Stimulated activated effector memory CD8-positive, alpha-beta T cell treated with anti-CD3 and anti-CD28 coated beads, Interleukin-12 subunit alpha, Interleukin-12 subunit beta, amount 100 ng/mL, for 72 hours (primary cell): ENCODE data around the gene PPP1R15B.

ENCODE experiments used
- ATAC-seq: fragments of 150-1000 bp; cut with Tn5 transposase; 2 replicates; pipeline ENCODE4 v1.10.0; 2021
- DNase-seq, 2 donors: peaks; one replicate each; pipeline ENCODE4 v3.0.0; 2021 to 2022; ENCODE audit warnings: low spot score in 2 of 2
- H3K27ac Mint-ChIP-seq: one replicate; pipeline ENCODE4 v1.8.0; 2022; ENCODE audit warnings: mild to moderate bottlenecking, mixed read lengths
- H3K36me3 Mint-ChIP-seq: one replicate; pipeline ENCODE4 v1.8.0; 2022; ENCODE audit warnings: mild to moderate bottlenecking, mixed read lengths
- H3K4me1 Mint-ChIP-seq: one replicate; pipeline ENCODE4 v1.8.0; 2022; ENCODE audit warnings: mixed read lengths
- H3K4me3 Mint-ChIP-seq: one replicate; pipeline ENCODE4 v1.8.0; 2022; ENCODE audit warnings: mild to moderate bottlenecking, mixed read lengths
- H3K9me3 Mint-ChIP-seq: one replicate; pipeline ENCODE4 v1.8.0; 2022; ENCODE audit warnings: mixed read lengths

Gene PPP1R15B

GRCh38 chr1:204377800-204378668 lies 33.6 kb downstream of the PPP1R15B start:
- Mint-ChIP-seq H3K36me3 (no peaks in the 10 kb centered on the region), H3K4me3 (peak overlapping the region; percentile 87), H3K27ac (peak overlapping the region; percentile 86), H3K9me3 (no peaks in the 10 kb centered on the region), H3K4me1 (peaks cover 12% of the 10 kb centered on the region)
- DNase-seq (peak; percentile 43 to 70), ATAC-seq (peak; percentile 75)

DNA sequence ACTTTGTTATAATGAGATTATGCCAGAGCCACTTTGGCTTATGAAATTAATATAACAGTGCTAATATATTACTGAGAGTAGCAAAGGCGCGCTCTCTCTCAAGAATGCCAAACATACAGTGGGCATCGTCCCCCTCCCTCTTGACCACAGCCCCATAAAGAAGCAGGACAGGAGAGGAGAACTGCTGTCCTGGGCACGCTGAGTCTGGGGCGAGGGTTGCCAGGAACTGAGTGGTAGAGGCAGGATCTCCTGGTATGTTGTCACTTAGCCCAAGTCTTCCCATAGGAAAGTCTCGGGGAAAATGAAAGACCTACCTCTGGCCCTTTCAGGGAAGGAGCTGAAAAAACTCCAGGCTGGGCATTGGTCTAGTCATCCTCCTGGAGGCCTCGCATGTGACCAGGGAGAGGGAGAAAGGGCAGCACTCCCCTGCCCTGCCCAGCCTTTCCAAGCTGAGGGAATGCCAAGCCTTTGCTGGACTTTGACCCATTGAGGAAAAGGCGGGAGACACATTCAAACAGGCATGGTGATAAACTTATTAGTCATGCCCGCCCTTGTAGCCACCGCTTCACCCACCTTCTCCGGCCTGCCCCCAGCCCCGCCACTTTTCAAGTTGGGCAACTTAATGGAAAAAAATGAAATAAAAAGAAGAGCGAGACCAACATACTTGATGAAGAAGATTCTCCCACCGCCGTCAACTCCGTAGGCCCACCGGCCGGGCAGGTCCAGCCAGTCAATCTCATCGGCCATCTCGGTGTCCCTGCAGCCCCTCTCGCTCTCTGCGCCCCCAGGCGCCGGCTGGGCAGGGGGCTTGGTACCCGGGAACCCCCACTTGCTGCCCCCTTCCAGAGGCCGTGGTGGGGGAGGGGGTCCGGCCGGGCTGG lies 34.5 kb downstream of the PPP1R15B start:
- peaks cover 12% of the 10 kb centered on the region for H3K4me1 Mint-ChIP-seq
- ATAC-seq (no peak), DNase-seq (no peak)
- H3K36me3 Mint-ChIP-seq = no peaks in the 10 kb centered on the region
- no peak overlapping the region for H3K27ac Mint-ChIP-seq
- H3K9me3 Mint-ChIP-seq = no peaks in the 10 kb centered on the region
- H3K4me3 Mint-ChIP-seq = peak overlapping the region; percentile 87

DNA sequence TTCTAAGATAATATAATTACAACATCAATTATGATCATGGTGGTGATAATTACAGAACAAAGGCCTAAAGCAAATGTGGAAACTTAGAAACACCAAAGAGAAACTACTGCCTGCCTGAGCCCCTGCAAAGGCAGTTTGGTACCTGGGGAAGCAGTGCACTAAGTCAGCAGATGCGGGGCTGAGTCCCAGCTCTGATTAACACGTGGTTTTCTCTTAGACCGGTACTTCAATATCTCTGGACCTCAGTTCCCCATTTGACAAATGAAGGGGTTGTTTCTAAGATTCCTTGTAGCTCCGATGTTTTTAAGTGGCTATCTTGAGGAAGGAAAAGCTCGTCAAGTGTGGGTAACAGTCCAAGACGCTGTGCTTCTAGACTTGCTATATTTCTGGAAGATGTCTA lies 35.2 kb downstream of the PPP1R15B start:
- H3K9me3 Mint-ChIP-seq = no peaks in the 10 kb centered on the region
- no peak for ATAC-seq
- no peak overlapping the region for H3K4me3 Mint-ChIP-seq
- H3K27ac Mint-ChIP-seq = no peak overlapping the region
- no peaks in the 10 kb centered on the region for H3K36me3 Mint-ChIP-seq
- peaks cover 12% of the 10 kb centered on the region for H3K4me1 Mint-ChIP-seq
- DNase-seq = no peak

DNA sequence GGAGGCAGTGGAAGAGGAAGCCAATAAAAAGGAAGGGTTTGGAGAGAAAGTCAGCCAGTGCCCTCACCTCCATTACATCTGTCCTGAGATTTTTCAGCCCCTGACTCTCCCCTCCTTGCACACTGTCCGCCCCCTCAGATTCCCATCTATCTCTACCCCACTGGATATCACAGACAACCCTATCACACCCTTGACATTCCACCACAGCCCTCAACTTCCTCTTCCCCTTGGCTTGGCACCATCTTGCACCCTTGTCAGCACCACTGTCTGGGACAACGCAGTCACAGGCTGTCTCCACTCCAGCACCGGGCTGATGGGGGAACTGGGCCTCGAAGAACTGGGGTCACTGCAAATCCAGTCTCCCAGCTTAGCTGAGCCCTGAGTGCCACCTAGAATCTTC lies 37.7 kb downstream of the PPP1R15B start:
- Mint-ChIP-seq H3K9me3 (no peaks in the 10 kb centered on the region), H3K4me1 (peaks cover 12% of the 10 kb centered on the region), H3K27ac (no peak overlapping the region), H3K4me3 (no peak overlapping the region), H3K36me3 (no peaks in the 10 kb centered on the region)
- DNase-seq (no peak), ATAC-seq (no peak)

DNA sequence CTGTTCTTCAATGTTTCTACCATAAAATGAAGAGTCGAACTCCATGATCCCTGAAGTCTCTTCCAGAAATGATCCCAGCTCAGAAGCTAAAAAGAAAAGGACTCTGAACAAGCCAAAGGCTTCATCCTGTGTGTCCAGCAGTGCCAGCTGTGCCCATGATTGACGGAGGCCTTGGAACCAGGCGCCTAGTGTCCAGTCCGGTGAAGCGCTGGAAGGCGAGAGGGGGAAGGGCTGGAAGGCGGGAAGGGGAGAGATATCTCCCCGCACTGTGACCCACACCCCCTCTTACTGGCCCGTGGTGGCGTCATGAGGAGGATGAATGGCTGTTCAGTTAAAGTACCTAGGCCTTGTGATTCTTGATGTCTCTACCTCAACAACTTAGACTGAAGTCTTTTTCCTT lies 41.4 kb downstream of the PPP1R15B start:
- DNase-seq = no peak
- H3K9me3 Mint-ChIP-seq = no peaks in the 10 kb centered on the region
- H3K4me3 Mint-ChIP-seq = no peak overlapping the region
- H3K27ac Mint-ChIP-seq = no peak overlapping the region
- H3K4me1 Mint-ChIP-seq = peaks cover 18% of the 10 kb centered on the region
- ATAC-seq = no peak
- H3K36me3 Mint-ChIP-seq = no peaks in the 10 kb centered on the region

DNA sequence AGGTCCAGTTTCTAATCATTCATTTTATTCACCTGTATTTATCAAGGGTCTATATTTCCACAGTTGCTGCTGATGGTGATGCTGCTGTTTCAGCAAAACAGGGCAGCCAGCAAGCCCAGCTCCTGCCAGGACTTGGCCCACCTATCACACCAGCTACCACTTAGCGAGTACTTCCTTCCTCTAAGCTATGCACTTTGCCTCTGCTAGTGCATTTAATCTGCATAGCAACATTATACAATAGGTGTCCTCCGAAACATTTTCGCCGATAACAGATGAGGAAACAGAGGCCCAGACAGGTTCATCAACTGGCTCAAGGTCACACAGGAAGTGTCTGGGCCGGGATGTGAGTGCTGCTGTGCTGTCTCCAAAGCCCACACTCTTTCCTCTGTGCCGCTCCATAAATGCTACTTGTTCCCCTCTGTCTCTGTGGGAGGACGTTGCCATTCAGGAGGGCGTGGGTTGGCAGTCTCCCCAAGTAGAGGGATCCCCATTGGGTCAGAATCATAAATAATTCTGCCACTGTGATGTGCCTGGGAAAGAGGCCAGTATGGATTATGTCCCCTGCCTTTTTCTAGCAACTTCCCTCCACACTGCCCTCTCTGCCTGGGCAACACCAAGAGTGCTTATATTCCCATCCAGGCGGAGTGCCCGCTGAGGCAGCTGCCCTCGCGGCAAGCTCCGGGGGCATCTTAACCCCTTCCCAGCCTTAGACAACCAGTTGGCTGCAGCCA lies 42.5 kb downstream of the PPP1R15B start:
- ATAC-seq (no peak), DNase-seq (no peak)
- Mint-ChIP-seq H3K27ac (peak overlapping the region; percentile 55), H3K4me1 (peaks cover 28% of the 10 kb centered on the region), H3K36me3 (no peaks in the 10 kb centered on the region), H3K9me3 (no peaks in the 10 kb centered on the region), H3K4me3 (no peak overlapping the region)

- Mint-ChIP-seq H3K4me1 (peaks cover 40% of the 10 kb centered on the region), H3K27ac (peak overlapping the region; percentile 79), H3K4me3 (no peak overlapping the region), H3K36me3 (peaks cover 6% of the 10 kb centered on the region), H3K9me3 (no peaks in the 10 kb centered on the region)
- DNase-seq (no peak), ATAC-seq (no peak)
Observed at GRCh38 chr1:204367956-204368355, 43.7 kb downstream of the PPP1R15B start.

- H3K9me3 Mint-ChIP-seq = no peaks in the 10 kb centered on the region
- H3K4me1 Mint-ChIP-seq = peaks cover 47% of the 10 kb centered on the region
- H3K36me3 Mint-ChIP-seq = peaks cover 6% of the 10 kb centered on the region
- H3K4me3 Mint-ChIP-seq = no peak overlapping the region
- H3K27ac Mint-ChIP-seq = peak overlapping the region; percentile 79
- DNase-seq (no peak), ATAC-seq (no peak)
Observed at GRCh38 chr1:204367193-204367858, 44.3 kb downstream of the PPP1R15B start.

DNA sequence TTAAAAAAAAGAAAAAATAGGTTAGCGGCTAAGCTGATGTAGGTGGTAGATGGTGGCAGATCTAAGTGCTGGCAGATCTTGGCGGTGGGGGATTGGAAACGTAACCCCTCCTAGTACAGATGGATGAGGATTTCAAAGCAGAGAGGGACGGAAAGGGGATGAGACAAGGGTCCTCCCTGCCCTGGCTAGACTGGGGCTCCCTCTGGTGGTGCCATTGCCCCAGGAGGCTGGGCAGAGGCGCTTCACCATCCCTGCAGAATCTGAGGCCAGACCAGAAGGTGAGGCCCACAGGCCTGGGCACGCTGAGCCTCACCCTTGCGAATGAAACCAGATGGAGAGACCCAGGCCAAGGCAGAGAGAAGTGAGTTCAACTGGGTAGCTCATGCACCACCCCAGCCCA lies 44.9 kb downstream of the PPP1R15B start:
- Mint-ChIP-seq H3K36me3 (peaks cover 6% of the 10 kb centered on the region), H3K27ac (peak overlapping the region; percentile 79), H3K4me1 (peaks cover 49% of the 10 kb centered on the region), H3K9me3 (no peaks in the 10 kb centered on the region), H3K4me3 (no peak overlapping the region)
- DNase-seq = no peak
- no peak for ATAC-seq

- peak; percentile 84 for ATAC-seq
- peak; percentile 67 to 84 for DNase-seq
- Mint-ChIP-seq H3K4me1 (peaks cover 54% of the 10 kb centered on the region), H3K9me3 (no peaks in the 10 kb centered on the region), H3K27ac (peak overlapping the region; percentile 71), H3K36me3 (peaks cover 6% of the 10 kb centered on the region), H3K4me3 (peak overlapping the region; percentile 54)
Observed at GRCh38 chr1:204363335-204364114, 48.1 kb downstream of the PPP1R15B start.

GRCh38 chr1:204362984-204363334 lies 48.7 kb downstream of the PPP1R15B start:
- Mint-ChIP-seq H3K4me1 (peaks cover 54% of the 10 kb centered on the region), H3K9me3 (no peaks in the 10 kb centered on the region), H3K27ac (peak overlapping the region; percentile 71), H3K36me3 (peaks cover 6% of the 10 kb centered on the region), H3K4me3 (peak overlapping the region; percentile 54)
- DNase-seq (no peak), ATAC-seq (no peak)

GRCh38 chr1:204361781-204362180 lies 49.8 kb downstream of the PPP1R15B start:
- H3K4me3 Mint-ChIP-seq = no peak overlapping the region
- no peak for ATAC-seq
- peak overlapping the region; percentile 57 for H3K27ac Mint-ChIP-seq
- no peaks in the 10 kb centered on the region for H3K9me3 Mint-ChIP-seq
- peaks cover 48% of the 10 kb centered on the region for H3K4me1 Mint-ChIP-seq
- peaks cover 6% of the 10 kb centered on the region for H3K36me3 Mint-ChIP-seq
- DNase-seq = no peak

- Mint-ChIP-seq H3K36me3 (peaks cover 6% of the 10 kb centered on the region), H3K4me3 (no peak overlapping the region), H3K4me1 (peaks cover 48% of the 10 kb centered on the region), H3K9me3 (no peaks in the 10 kb centered on the region), H3K27ac (peak overlapping the region; percentile 57)
- no peak for DNase-seq
- ATAC-seq = no peak
Observed at GRCh38 chr1:204361341-204361771, 50.3 kb downstream of the PPP1R15B start.

- no peak for ATAC-seq
- H3K4me3 Mint-ChIP-seq = no peak overlapping the region
- peaks cover 38% of the 10 kb centered on the region for H3K4me1 Mint-ChIP-seq
- H3K27ac Mint-ChIP-seq = no peak overlapping the region
- no peaks in the 10 kb centered on the region for H3K9me3 Mint-ChIP-seq
- DNase-seq = no peak
- peaks cover 6% of the 10 kb centered on the region for H3K36me3 Mint-ChIP-seq
Observed at GRCh38 chr1:204360314-204360713, 51.3 kb downstream of the PPP1R15B start.
